Activated CD4-positive, alpha-beta T cell treated with anti-CD3 and anti-CD28 coated beads, Interleukin-2, amount 50 U/mL, for 4 hours (primary cell): ENCODE measurements around the gene NPIPB2.

Source experiments
- DNase-seq, 2 experiments: peaks; one replicate each; pipeline ENCODE4 v3.0.0-alpha.2; 2020

The NPIPB2 gene

DNA sequence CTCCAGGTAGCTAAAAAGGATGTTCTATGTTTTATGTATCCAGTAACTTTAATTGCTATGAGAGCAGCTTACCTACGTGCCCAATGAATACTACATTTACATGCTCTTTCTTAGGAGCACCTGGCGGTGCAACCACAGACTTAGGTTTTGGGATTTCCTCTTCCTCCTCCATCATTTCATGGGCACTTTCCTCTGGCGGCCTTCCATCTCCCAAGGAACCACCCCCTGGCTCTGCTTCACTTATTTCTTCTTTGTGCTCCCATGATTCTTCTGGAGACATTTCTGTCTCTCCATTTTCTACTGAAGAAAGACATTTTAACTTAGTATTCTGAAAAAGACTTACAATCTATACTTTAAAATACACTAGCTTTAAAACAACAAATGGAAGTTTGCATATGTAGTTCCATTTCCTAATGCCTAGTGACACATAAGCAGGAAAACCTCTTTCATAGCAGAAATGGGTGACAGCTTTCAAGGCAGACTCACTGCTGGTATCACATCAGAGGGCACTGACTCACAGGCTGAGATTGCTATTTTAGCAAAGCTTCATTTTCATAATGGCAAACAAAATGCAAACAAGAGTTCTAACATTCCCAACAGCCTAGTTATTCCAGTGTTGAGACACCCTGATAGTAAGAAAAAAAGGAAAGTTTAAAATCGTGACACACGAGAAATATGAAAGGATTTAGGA, 45.2 kb downstream of the NPIPB2 start:
- DNase-seq = no peak

DNA sequence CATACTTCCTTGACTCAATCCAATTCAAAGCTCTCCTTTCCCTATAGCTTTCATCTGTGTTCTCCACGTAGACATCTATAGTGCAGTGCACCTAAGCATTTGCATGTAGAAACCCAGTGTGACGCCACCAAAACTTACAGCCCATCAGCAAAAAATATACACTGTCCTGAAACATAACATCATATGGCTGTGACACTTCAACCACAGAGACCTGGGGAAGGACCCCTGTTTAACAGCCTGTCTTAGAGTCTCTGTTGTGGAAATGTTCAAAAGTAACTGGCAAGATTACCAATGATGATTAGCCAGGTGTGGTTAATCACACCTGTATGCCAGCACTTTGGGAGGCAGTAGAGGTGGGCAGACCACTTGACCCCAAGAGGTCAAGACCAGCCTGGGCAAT, 48.3 kb downstream of the NPIPB2 start:
- no peak for DNase-seq

DNA sequence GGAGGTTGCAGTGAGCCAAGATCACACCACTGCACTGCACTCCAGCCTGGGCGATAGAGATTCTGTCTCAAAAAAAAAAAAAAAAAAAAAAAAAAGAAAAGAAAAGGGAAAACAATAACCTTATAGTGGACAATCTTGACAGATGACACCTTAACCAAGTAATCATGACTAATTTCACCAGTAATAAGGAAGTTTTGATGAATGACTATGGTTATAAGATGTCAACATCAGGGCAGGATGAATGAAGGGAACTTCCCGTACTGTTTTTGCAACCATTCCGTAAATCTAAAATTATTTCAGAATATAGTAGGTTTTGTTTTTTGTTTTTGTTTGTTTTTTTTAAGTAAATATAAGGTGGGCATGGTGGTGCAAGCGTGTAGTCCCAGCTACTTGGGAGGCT, 49.1 kb downstream of the NPIPB2 start:
- no peak for DNase-seq

DNA sequence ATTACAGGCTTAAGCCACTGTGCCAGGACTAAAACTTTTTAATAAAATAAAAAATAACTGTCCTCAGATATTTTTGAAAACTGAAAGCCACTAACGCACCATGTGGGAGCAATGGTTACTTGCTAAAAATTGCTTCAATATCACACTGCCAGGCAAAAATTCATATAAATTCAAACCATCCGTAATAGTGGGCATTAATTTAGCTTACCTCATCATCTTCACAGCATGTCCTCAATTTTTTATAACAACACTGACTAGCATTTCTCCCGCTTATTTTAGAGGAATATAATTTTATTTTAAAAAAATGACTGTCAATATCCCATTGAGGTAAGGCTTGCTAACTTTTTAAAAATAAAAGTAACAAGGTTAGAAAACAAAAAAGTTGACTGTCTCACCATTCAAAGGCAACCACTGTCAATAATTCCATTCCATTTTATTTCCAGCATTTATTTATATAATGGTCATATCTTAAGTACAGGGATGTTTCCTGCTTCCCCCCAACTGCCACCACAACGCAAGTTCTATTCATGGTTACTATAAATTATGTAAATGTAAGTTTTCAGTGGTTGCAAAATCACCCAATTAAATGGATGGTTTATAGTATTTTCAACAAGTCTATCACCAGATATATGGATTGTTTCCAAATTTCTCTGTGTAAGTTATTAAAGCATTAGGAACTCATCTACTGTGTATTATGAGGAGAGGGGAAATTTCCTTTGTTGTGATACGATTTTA, 51.4 kb downstream of the NPIPB2 start:
- DNase-seq = no peak

DNA sequence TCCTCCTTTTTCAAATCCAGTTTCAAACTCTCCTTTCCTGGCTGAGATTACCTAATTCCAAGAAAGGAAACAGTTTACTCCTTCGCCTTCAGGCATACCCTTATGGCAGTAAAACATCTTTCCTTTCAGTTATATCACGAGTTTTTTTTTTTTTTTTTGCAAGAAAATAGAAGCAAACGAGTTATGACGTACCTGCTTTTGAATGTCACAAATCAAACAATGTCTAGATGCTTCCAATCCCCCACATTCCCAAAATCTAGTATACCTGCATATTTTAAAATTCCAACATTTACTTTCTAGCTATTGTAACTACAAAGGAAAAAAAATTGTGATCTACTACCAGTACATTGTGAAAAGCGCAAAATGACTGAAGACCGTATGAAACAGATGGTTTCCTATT, 55.0 kb downstream of the NPIPB2 start:
- no peak for DNase-seq

DNA sequence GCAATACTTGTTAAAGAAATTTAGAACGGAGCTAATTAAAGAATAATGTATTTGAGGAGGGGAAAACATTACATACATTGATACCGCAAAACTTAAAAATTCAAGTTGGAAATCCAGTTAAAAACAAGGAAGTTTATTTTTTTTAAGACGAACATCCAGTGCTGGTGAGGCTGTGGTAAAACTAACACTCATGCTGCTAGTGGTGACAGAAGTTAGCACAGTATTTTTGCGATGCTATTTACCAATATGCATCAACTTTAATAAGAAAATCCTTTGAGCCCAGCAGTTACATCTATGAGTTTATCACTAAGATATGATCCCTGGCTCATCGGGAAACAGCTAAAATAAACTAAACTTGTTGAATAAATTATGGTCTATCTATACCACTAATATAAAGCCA, 57.8 kb downstream of the NPIPB2 start:
- no peak for DNase-seq

DNA sequence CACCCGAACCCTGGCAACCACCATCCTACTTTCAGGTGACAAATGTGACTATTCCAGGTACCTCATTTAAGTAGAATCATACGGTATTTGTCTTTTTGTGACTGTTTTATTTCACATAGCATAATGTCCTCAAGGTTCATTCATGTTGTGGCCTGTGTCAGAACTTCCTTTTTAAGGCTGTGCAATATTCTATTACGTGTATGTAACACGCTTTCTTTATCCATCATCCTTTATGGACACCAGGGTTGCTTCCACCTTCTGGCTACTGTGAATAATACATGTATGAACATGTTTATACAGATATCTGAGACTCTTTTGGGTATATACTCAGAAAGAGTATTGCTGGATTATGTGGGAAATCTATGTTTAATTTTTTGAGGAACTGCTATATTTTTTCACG, 61.8 kb downstream of the NPIPB2 start:
- DNase-seq = no peak

DNA sequence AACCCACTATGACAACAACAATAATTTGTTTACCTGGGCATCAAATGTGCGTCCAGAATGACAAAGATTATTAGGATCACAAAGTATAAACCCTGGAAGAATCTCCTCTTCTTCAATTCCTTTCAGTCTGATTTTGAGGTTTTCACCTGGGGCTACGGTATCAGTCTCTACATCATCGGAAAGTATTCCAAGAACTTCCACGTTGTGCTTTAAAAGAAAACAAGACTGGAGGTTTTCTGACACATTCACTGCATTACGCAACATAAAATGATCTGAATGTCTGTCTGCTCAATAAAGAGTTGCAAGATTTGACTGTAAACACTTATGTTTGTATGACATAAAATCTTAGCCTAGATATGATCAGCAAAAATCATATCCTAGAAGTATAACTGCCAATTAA, 64.5 kb downstream of the NPIPB2 start:
- no peak for DNase-seq
